ENCODE data around the gene TMEM45A. TPM values are rescaled to one million over a fixed set of nuclear protein-coding genes. Genes with fewer than 3 reads are reported as not detected.
"Not testable (repeated sequence)": the region's sequence is repeated elsewhere in the genome, so short reads cannot be mapped to it uniquely, and the experiment has no call there.

Gene TMEM45A
- total and polyA plus RNA-seq, 2 donors (not counting 1 experiment from before 2014, with no cell fraction given), result 26.4 to 71.4 TPM

DNA sequence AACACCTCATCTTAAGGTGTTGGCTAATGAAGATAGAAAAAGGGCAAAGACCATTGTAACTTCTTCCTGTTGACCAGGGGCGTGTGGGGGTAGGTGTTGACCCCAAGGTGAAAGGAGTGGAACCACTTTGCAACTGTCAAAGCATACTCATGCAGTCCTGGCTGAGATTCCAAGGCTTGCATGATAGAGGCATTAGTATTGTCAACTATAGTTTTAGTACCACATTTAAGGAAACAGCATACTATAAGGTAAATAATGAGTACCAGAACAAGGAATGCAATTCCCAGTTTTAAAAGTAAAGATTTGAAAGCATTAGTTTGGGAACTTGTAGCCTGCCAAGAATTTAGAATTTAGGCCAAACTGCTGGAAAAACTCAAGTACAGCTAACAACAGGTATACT lies 89.2 kb downstream of the TMEM45A start:
- no peak overlapping the region for H3K9ac ChIP-seq (ENCODE audit: insufficient read depth, low read length)
- no peak overlapping the region for H2AFZ ChIP-seq (ENCODE audit: low read length)
- no peaks in the 10 kb centered on the region for H3K27me3 ChIP-seq (ENCODE audit: control insufficient read depth, insufficient read depth, low read length)
- TF ChIP-seq CTCF (conservative IDR thresholded peaks at IDR 0.05 in 1 of 2, IDR thresholded peaks at IDR 0.05 in 1 of 2; ENCODE audit: low read depth in 1 of 2, low read length in 2 of 2) (no peak), EZH2 (IDR thresholded peaks at IDR 0.05; ENCODE audit: low read length, missing control alignments) (no peak)
- H3K27ac ChIP-seq (ENCODE audit: insufficient read depth, low read length), result no peak overlapping the region
- H4K20me1 ChIP-seq (ENCODE audit: control insufficient read depth, extremely low read depth, insufficient read depth, low read length), result no peaks in the 10 kb centered on the region
- H3K4me2 ChIP-seq (ENCODE audit: extremely low read depth, insufficient read depth, low read length), result no peak overlapping the region
- no peaks in the 10 kb centered on the region for H3K9me3 ChIP-seq (ENCODE audit: control insufficient read depth, insufficient read depth, low read depth, low read length)
- H3K36me3 ChIP-seq (ENCODE audit: control insufficient read depth, insufficient read depth, low read length), result no peaks in the 10 kb centered on the region
- no peak for DNase-seq (ENCODE audit: low read depth in 2 of 2)
- H3K4me1 ChIP-seq (ENCODE audit: control insufficient read depth, extremely low read depth, insufficient read depth, low read length), result no peaks in the 10 kb centered on the region
- H3K4me3 ChIP-seq (replicated peaks in 1 of 4; ENCODE audit: control extremely low read depth in 1 of 4, insufficient read depth in 1 of 4, low read depth in 3 of 4, low read length in 4 of 4), result no peak overlapping the region
- no peaks in the 10 kb centered on the region for H3K79me2 ChIP-seq (ENCODE audit: control insufficient read depth, insufficient read depth, low read length)

- not testable (repeated sequence) for H3K4me2 ChIP-seq (ENCODE audit: extremely low read depth, insufficient read depth, low read length); H3K9ac ChIP-seq (ENCODE audit: insufficient read depth, low read length); H3K9me3 ChIP-seq (ENCODE audit: control insufficient read depth, insufficient read depth, low read depth, low read length); H3K36me3 ChIP-seq (ENCODE audit: control insufficient read depth, insufficient read depth, low read length); H2AFZ ChIP-seq (ENCODE audit: low read length); H3K4me3 ChIP-seq (replicated peaks in 1 of 4; ENCODE audit: control extremely low read depth in 1 of 4, insufficient read depth in 1 of 4, low read depth in 3 of 4, low read length in 4 of 4); H3K27ac ChIP-seq (ENCODE audit: insufficient read depth, low read length); H4K20me1 ChIP-seq (ENCODE audit: control insufficient read depth, extremely low read depth, insufficient read depth, low read length); H3K27me3 ChIP-seq (ENCODE audit: control insufficient read depth, insufficient read depth, low read length); DNase-seq (ENCODE audit: low read depth in 2 of 2); H3K4me1 ChIP-seq (ENCODE audit: control insufficient read depth, extremely low read depth, insufficient read depth, low read length); H3K79me2 ChIP-seq (ENCODE audit: control insufficient read depth, insufficient read depth, low read length)
These were observed 89.7 kb downstream of the TMEM45A start for GRCh38 chr3:100582157-100582556.

DNA sequence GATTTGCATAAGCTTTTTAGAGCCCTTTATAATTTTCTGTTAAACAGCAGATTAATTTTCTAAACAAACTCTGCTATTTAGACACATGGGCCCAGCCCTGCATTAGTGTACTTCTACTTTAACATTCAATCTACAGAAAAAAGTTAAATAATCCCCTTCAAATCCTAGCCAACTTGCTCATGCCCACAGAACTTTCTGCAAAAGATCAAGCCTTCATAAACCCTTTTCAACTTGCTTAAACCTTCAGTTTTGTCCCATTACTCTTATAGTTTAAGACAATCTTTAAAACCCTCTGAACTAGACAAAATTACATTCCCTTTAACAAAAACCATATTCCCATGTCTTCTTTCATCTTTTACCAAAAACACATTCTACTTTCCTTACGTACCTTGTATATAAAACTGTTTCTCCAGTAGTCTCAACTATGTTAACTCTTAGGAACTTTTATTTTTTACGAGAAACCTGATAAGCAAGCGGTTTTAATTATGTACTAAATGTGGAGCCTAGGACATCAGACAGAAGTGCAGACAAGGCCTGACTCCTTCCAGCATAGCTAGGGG lies 91.8 kb downstream of the TMEM45A start:
- Histone ChIP-seq H3K4me2 (ENCODE audit: extremely low read depth, insufficient read depth, low read length) (no peak overlapping the region), H3K9me3 (ENCODE audit: control insufficient read depth, insufficient read depth, low read depth, low read length) (no peaks in the 10 kb centered on the region), H3K4me1 (ENCODE audit: control insufficient read depth, extremely low read depth, insufficient read depth, low read length) (no peaks in the 10 kb centered on the region), H4K20me1 (ENCODE audit: control insufficient read depth, extremely low read depth, insufficient read depth, low read length) (no peaks in the 10 kb centered on the region), H2AFZ (ENCODE audit: low read length) (no peak overlapping the region), H3K9ac (ENCODE audit: insufficient read depth, low read length) (no peak overlapping the region), H3K27ac (ENCODE audit: insufficient read depth, low read length) (no peak overlapping the region), H3K79me2 (ENCODE audit: control insufficient read depth, insufficient read depth, low read length) (no peaks in the 10 kb centered on the region), H3K36me3 (ENCODE audit: control insufficient read depth, insufficient read depth, low read length) (no peaks in the 10 kb centered on the region), H3K4me3 (replicated peaks in 1 of 4; ENCODE audit: control extremely low read depth in 1 of 4, insufficient read depth in 1 of 4, low read depth in 3 of 4, low read length in 4 of 4) (no peak overlapping the region), H3K27me3 (ENCODE audit: control insufficient read depth, insufficient read depth, low read length) (no peaks in the 10 kb centered on the region)
- TF ChIP-seq EZH2 (IDR thresholded peaks at IDR 0.05; ENCODE audit: low read length, missing control alignments) (no peak), CTCF (conservative IDR thresholded peaks at IDR 0.05 in 1 of 2, IDR thresholded peaks at IDR 0.05 in 1 of 2; ENCODE audit: low read depth in 1 of 2, low read length in 2 of 2) (no peak)
- no peak for DNase-seq (ENCODE audit: low read depth in 2 of 2)

All from fibroblast of lung (primary cell).